Activated naive CD4-positive, alpha-beta T cell treated with Interleukin-2 at 50 U/mL for 16 hours (primary cell): ENCODE results near the gene CUX1.

ENCODE experiments used
- DNase-seq: peaks from one replicate; pipeline ENCODE4 v3.0.0-alpha.2; 2020

The CUX1 gene

DNA sequence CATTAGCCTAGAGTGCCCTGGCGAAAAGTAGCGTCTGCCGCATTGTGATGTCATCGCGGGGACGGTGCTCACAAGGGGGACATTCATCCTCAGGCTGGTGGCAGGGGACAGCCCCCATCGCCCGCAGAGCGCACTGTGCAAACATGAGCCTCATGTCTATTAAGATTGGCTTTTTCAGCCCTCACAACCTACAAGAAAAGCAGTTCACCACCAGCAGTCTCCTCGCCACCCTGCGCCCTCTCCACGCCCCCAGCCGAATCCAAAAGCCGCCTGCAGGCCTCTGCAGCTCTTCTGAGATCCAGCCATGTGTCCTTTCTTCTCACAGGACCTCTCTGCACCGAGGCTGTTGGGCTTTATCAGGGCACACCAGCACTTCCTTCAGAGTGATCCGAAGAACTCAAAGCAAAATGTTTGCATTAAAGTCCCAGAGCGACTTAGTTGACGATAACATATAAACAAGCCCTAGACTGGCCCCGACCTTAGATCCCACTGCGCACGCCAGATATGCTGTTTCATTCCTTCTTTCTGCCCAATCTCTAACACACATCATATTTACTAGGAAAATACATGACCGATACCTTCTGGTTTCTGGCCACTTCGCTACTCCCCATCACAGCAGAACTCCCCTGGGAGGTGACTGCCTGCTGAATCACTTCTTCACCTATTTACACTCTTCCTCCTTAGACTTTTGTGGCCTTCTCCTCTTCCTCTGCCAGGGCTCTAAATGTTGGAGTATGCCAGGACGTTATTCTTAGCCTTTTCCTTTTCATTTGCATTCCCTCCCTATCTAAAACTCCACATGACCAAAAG lies 263.2 kb downstream of the CUX1 start:
- DNase-seq: no peak

DNA sequence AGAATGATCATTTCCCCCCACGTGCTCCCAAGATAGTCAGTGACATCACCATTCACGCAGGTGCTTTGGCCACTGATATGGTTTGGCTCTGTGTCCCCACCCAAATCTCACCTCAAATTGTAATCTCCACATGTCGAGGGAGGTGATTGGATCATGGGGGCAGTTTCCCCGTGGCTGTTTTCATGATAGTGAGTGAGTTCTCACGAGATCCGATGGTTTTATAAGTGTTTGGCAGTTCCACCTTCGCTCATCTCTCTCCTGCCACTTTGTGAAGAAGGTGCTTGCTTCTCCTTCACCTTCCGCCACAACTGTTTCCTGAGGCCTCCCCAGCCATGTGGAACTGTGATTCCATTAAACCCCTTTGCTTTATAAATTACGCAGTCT lies 263.8 kb downstream of the CUX1 start:
- no peak for DNase-seq

DNA sequence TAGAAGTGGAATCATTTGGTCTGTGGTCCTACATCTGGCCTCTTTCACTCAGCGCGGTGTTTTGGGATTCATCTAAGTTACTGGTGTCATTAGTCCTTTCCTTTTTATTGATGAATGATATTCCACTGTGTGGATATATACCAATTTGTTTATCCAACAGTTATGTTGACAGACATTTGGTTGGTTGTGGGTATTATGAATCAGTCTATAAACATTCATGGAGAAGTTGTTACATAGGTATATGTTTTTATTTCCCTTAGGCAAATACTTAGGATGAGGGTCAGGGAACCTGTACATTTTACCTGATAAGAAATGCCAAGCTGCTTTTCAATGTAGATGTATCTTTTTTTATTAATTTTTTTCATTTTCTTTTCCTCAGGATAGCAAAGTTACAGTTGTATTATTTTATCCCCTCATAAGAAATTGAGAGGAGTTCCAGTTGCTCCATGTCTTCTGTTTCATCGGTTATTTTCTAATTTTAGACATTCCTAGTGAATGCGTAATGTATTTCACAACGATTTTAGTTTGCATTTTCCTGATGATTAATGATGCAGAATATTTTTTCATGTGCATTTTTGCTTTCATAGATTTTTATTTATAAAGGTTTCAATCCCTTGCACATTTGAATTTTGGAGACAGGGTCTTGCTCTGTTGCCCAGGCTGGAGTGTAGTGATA lies 265.4 kb downstream of the CUX1 start:
- DNase-seq: no peak

GRCh38 chr7:102085218-102085772 lies 267.9 kb downstream of the CUX1 start:
- no peak for DNase-seq

- no peak for DNase-seq
Measured at GRCh38 chr7:102089175-102090098, 272.0 kb downstream of the CUX1 start.

DNA sequence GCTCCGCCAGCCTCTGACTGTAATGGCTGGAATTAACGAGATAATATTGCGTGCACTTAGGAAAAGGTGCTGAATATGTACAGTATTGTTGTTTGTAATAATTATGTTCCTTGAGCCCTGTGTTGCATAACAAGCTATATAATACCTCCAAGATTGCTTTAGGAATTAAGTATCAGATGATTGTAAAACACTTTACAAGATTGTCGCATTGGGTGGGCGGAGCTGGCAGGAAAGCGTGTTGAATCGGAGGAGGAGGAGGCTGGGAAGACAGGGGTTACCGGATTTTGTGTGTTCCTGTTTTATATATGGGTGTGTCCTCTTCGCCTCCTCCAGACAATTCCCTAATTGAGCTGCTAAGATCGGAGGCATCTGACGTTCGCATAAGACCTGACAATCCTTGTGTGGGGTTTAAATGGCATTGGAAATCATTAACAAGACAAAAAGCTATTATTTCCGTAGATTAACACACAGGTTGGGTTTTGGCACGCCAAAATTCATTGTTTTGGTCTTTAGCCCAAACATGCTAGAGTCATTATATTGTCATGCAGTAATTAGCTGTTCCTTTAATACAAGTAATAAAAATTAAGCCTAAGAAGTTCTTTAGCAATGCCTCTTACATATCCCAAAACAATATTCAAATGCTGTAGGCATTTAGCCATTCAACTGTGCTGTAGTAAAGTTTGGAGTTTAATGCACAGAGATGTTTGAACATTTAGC lies 276.3 kb downstream of the CUX1 start:
- no peak for DNase-seq

GRCh38 chr7:102094316-102094650 lies 276.9 kb downstream of the CUX1 start:
- no peak for DNase-seq

- no peak for DNase-seq
Measured at GRCh38 chr7:102095321-102096011, 278.0 kb downstream of the CUX1 start.

DNA sequence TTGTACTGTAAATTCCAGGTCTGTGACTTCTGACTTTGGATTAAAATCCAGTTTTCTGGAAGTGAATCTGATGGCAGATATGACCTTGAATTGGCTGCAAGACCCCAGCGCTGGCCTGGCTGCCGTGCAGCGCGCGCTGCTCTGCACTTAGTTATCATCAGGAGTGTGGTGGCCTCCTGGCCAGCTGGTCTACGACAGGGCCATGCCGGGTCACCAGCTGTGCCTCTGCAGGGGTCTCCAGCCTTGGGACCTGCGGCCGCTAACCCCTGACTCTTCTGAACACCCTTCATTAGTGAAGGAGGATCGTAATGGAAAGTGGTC lies 278.5 kb downstream of the CUX1 start:
- no peak for DNase-seq

- no peak for DNase-seq
Measured at GRCh38 chr7:102096706-102097427, 279.4 kb downstream of the CUX1 start.

DNA sequence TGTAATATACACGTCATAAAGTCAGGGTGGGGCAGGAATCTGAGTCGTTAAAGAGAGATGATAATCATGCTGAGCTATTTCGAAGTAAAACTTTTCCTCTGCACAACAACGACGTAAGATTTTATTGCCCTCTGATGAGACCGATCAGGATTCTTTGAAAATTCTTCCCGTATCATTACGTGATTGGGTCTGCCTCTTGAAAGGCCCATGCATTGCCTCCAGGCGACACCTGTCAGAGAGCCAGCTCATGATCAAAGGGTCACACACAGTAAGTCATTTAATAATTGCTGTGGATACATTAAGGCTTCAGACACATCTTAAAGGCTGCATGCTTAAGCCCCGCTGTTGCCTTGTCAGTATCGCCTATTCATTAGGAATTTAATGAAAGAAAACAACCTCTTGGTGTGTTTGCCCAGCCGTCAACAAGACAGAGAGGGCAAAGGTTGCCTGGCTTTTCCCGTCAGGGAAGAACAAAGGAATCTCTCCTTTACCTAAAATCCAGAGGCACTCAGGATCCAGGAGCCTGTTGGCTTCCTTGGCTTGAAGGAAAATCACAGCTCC lies 280.3 kb downstream of the CUX1 start:
- no peak for DNase-seq

DNA sequence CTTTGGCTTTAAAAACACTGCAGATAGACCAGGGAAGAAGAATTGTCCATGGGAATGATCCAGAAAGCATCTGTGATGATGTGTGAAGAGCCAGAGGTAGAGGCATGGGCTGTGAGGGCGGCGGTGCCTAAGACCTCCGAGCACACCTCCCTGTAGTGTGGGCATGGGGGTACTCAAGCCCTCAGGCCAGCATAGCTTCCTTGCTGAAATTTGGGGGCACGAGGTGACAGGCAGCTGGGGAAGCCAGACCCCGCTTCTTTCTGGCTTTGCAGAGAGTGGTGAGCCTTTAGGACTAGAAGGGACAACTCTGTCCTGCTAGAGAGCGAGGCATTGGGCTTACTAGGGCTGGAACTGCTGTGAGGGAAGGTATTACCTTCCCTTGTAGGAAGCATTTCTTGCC lies 281.6 kb downstream of the CUX1 start:
- DNase-seq: no peak

- DNase-seq: no peak
Measured at GRCh38 chr7:102099474-102099873, 282.0 kb downstream of the CUX1 start.

- DNase-seq: no peak
Measured at GRCh38 chr7:102101111-102101551, 283.7 kb downstream of the CUX1 start.

DNA sequence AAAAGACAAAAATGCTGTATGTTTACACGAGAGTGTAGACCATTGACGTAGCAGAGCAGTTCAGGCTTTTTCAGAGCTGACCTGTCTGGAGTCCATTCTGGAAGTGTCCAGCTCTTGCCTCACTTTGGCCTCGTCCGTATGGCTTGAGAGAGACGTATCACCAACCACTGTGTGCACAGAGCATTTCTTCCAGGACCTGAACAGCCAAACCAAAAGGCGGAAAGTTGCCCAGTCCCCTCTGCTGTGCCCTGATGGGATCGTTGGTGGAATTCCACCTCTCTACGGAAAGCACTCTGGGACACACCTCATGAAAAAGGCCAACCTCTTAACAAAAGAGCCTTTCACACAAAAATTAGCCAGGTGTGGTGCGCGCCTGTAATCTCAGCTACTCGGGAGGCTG lies 284.5 kb downstream of the CUX1 start:
- no peak for DNase-seq

- DNase-seq: no peak
Measured at GRCh38 chr7:102103027-102103372, 285.6 kb downstream of the CUX1 start.

DNA sequence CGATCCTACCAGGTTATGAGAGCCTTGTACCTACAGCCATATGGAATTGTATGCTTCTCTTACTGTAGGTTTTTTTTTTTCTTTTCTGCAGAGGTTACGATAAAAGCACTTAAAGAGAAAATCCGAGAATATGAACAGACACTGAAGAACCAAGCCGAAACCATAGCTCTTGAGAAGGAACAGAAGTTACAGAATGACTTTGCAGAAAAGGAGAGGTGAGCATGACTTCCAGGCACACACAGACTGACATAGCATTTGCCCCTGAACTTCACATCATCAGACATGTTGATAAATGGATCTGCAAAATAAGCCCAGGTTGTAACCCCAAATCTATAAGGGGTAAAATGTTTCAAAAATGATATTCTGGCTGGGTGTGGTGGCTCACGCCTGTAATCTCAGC lies 286.8 kb downstream of the CUX1 start:
- DNase-seq: no peak

- no peak for DNase-seq
Measured at GRCh38 chr7:102106625-102107024, 289.2 kb downstream of the CUX1 start.

DNA sequence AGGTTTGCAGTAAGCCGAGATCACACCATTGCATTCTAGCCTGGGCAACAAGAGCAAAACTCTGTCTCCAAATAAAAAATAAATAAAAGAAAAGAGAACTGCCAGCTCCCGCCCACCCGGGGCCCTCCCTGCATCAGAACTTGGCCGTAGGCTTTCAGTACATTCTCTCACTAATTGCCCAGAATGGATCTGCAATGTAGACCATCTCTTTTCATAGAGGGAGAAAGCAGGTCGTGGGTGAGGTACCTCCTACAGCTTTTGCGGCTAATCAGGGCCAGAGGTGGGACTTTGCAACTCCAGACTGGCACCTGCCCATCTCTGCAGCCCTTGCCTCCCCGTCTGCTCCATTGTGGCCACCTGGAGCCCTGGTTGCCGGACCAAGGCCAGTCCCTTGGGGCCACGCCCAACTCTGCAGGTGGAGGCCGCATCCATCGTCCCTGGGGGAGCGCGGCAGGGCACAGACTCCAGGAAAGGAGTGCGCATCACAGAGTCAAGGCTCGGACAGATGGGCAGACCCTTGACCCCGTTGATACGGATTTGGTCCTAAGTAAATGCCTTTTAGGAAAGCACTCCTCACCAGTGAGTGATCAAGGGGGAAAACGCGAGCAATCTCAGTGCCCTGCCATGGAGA lies 290.2 kb downstream of the CUX1 start:
- DNase-seq: no peak
